ENCODE measurements around the gene ETV3.

GRCh38 chr1:157135646-157136045 lies 2.5 kb downstream of the ETV3 start:
- TF ChIP-seq TARDBP (IDR thresholded peaks at IDR 0.05) (no peak), SUZ12 (IDR thresholded peaks at IDR 0.05) (no peak), FOXM1 (IDR thresholded peaks at IDR 0.05; ENCODE audit: borderline replicate concordance) (no peak), CTBP1 (IDR thresholded peaks at IDR 0.05; ENCODE audit: borderline replicate concordance) (no peak), FOXA1 (IDR thresholded peaks at IDR 0.05) (no peak), NFRKB (IDR thresholded peaks at IDR 0.05) (no peak), ZNF384 (IDR thresholded peaks at IDR 0.05) (no peak), BHLHE40 (IDR thresholded peaks at IDR 0.05; ENCODE audit: borderline replicate concordance) (no peak), ARNT (IDR thresholded peaks at IDR 0.05) (no peak), SP1 (IDR thresholded peaks at IDR 0.05) (no peak), FOXK2 (IDR thresholded peaks at IDR 0.05) (no peak)

Measured in HEK293T (cell line).